Adrenal gland (tissue), 12 donors: ENCODE results near the gene CYP4V2. TPM values are rescaled to one million over a fixed set of nuclear protein-coding genes. Genes with fewer than 3 reads are reported as not detected.

Source experiments
- DNase-seq, 7 donors: peaks; one replicate each; pipeline ENCODE4 v3.0.0-alpha.2; 2019 to 2020
- H3K27ac ChIP-seq, 5 donors: fragments of 200-600 bp; sonication (generic) in 4 of 5; 1 replicate in 3 of 5; 2 replicates in 2 of 5; pipeline versions ENCODE4 v1.5.1 to v1.8.0; 2016 to 2020; ENCODE audit warnings: mild to moderate bottlenecking in 1 of 5
- H3K27me3 ChIP-seq: fragments of 200-600 bp; 2 replicates; pipeline ENCODE4 v1.8.0; 2021
- H3K36me3 ChIP-seq, 2 donors: fragments of 200-600 bp; replicated peaks in 1 of 2; 1 replicate in 1 of 2; 2 replicates in 1 of 2; pipeline versions ENCODE4 v1.5.1 to v1.8.0; 2018 to 2022
- H3K4me1 ChIP-seq, 2 donors: fragments of 200-600 bp; replicated peaks in 1 of 2; 1 replicate in 1 of 2; 2 replicates in 1 of 2; pipeline versions ENCODE4 v1.5.1 to v1.8.0; 2018 to 2021
- H3K4me3 ChIP-seq, 4 donors: fragments of 200-600 bp; sonication (generic) in 3 of 4; one replicate each; pipeline ENCODE4 v1.5.1; 2016 to 2018
- H3K9me3 ChIP-seq, 3 donors: fragments of 200-600 bp; sonication (generic) in 1 of 3; replicated peaks in 1 of 3; 1 replicate in 2 of 3; 2 replicates in 1 of 3; pipeline versions ENCODE4 v1.5.1 to v1.8.0; 2016 to 2021
- POLR2A ChIP-seq, 2 donors: fragments of 450-650 bp; IDR thresholded peaks; one replicate each; pipeline ENCODE4 v1.6.1; 2017; ENCODE audit warnings: antibody characterized with exemption in 2 of 2, mild to moderate bottlenecking in 2 of 2, moderate library complexity in 1 of 2
- WGBS, 4 donors: extraction: QIAGEN DNeasy Blood & Tissue Kit in 2 of 4; methylation state at CpG; one replicate each; pipeline versions ENCODE4 v1.1.5 to v1.1.7; 2013 to 2017; 5-methylcytosine and 5-hydroxymethylcytosine counted together
- intact Hi-C, 2 donors: fragments of 100-400 bp; cut with DNase I; formaldehyde crosslinking; loops; one replicate each; pipeline versions ENCODE4 v1.14.1 to v1.15.0; 2022 to 2023
- polyA plus RNA-seq, 3 donors: library from polyadenylated mRNA; stranded (reverse); fragments of 200-250 nt in 2 of 3; fragments of 350-450 nt in 1 of 3; fragmentation: Illumina TruSeq in 1 of 3; extraction: RNeasy Lipid Tissue Mini Kit (QIAGEN cat#74804) in 1 of 3; gene quantifications; one replicate each; pipeline ENCODE4 v1.2.3, GENCODE V29; 2013 to 2014
- total RNA-seq, 9 donors: library from RNA; depleted of rRNA in 4 of 9; stranded (reverse); fragments of >200 nt in 4 of 9; fragments of 120-200 nt in 1 of 9; fragmentation: NEBNext Ultra II Directional in 1 of 9; extraction: Animal tissue kit (Norgen Biotek cat#: 25700) in 1 of 9; gene quantifications; one replicate each; pipeline versions ENCODE4 v1.1.0 to v1.2.4, GENCODE V29; 2013 to 2023
- TF ChIP-seq, protein P1 (sequence below), 6 experiments: fragments of 450-650 bp in 4 of 6; fragments of 200-600 bp in 2 of 6; sonication (generic) in 1 of 6; IDR thresholded peaks; 1 replicate in 5 of 6; 2 replicates in 1 of 6; pipeline versions ENCODE4 v1.5.1 to v1.8.0; 2016 to 2021; ENCODE audit warnings: antibody characterized with exemption in 6 of 6, mild to moderate bottlenecking in 2 of 6, moderate library complexity in 1 of 6
- donor health status: healthy with polysubstance abuse.
- donor health status: Bipolar disorder and iron deficiency.
- donor health status: DM: yes; HTN: yes; CAD: no.
- donor health status: DM: no; HTN: no; CAD: no.
- donor health status: DM: no; HTN: no; CAD: no.
- donor health status: DM: yes; HTN: yes; CAD: no.

Gene CYP4V2
- total and polyA plus RNA-seq, 12 donors = 11.5 to 106 (median 61.0) TPM

GRCh38 chr4:186221624-186222023 is 30.3 kb downstream of the CYP4V2 start:
- Histone ChIP-seq H3K4me1 (no peaks in the 10 kb centered on the region), H3K4me3 (no peak overlapping the region), H3K27ac (no peak overlapping the region), H3K27me3 (no peaks in the 10 kb centered on the region), H3K9me3 (no peaks in the 10 kb centered on the region), H3K36me3 (no peaks in the 10 kb centered on the region)
- no peak for TF ChIP-seq POLR2A (IDR thresholded peaks at IDR 0.05)
- TF ChIP-seq, protein P1, sequence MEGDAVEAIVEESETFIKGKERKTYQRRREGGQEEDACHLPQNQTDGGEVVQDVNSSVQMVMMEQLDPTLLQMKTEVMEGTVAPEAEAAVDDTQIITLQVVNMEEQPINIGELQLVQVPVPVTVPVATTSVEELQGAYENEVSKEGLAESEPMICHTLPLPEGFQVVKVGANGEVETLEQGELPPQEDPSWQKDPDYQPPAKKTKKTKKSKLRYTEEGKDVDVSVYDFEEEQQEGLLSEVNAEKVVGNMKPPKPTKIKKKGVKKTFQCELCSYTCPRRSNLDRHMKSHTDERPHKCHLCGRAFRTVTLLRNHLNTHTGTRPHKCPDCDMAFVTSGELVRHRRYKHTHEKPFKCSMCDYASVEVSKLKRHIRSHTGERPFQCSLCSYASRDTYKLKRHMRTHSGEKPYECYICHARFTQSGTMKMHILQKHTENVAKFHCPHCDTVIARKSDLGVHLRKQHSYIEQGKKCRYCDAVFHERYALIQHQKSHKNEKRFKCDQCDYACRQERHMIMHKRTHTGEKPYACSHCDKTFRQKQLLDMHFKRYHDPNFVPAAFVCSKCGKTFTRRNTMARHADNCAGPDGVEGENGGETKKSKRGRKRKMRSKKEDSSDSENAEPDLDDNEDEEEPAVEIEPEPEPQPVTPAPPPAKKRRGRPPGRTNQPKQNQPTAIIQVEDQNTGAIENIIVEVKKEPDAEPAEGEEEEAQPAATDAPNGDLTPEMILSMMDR (IDR thresholded peaks at IDR 0.05) = no peak
- intact Hi-C loops = no loop called here
- no peak for DNase-seq
- 84 to 96% (median 86%) methylated on average over 1 of the region's 1 CpG for WGBS, 4 donors

DNA sequence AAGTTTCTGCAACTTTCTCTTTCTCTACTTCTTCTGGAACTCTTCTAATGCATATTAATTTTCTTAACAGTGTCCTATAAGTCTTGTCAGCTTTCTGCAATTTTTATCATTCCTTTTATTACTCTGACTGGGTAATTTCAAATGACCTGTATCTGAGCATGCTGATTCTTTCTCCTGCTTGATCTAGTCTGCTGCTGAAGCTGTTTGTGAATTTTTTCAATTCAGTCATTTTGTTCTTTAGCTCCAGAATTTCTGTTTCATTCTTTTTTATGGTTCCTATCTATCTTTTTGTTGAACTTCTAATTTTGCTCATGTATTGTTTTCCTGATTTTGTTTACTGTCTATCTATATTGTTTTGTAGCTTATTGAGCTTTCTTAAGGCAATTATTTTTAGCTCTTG is 34.5 kb downstream of the CYP4V2 start:
- Histone ChIP-seq H3K36me3 (no peaks in the 10 kb centered on the region), H3K9me3 (no peaks in the 10 kb centered on the region), H3K4me1 (no peaks in the 10 kb centered on the region), H3K4me3 (no peak overlapping the region), H3K27ac (no peak overlapping the region), H3K27me3 (no peaks in the 10 kb centered on the region)
- DNase-seq = no peak
- TF ChIP-seq, protein P1 (IDR thresholded peaks at IDR 0.05) = no peak
- TF ChIP-seq POLR2A (IDR thresholded peaks at IDR 0.05) = no peak
- intact Hi-C loops = no loop called here

DNA sequence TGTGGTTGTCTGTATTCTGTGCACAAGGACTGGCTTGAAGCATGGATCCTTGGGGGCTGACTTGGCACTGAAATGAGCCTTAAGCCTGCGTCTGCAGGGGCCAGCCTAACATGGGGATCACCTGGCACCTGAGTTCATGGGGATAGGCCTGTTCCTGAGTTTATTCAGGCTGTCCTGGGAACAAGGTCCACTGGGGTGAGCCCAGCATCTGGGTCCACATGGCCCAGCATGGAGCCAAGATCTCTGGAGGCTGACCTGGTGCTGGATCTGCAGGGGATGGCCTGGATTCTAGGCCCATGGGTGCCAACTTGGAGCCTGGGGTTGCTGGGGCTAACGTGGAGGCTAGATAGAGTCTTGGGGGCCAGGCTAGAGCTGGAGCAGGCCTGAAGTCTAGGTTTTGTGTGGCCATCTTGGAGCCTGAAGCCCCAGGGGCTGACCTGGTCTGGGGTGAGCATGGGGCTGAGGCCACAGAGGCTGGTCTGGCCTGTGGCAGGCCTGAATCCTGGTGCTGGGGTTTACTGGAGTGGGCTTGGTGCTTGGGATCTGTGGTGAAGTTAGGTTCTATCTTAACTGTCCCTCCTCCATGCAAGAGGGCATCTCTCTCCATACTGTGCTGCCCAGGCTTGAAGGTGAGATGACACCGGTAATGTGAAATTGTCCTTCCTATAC is 35.3 kb downstream of the CYP4V2 start:
- no peaks in the 10 kb centered on the region for H3K4me1 ChIP-seq
- no peaks in the 10 kb centered on the region for H3K27me3 ChIP-seq
- H3K27ac ChIP-seq = no peak overlapping the region
- 83 to 100% (median 93%) methylated on average over 2 to 3 of the region's 3 CpGs for WGBS, 4 donors
- no peak overlapping the region for H3K4me3 ChIP-seq
- no peaks in the 10 kb centered on the region for H3K9me3 ChIP-seq
- H3K36me3 ChIP-seq = no peaks in the 10 kb centered on the region
- no peak for TF ChIP-seq POLR2A (IDR thresholded peaks at IDR 0.05)
- TF ChIP-seq, protein P1 (IDR thresholded peaks at IDR 0.05) = no peak
- no peak for DNase-seq
- intact Hi-C loops = no loop called here

DNA sequence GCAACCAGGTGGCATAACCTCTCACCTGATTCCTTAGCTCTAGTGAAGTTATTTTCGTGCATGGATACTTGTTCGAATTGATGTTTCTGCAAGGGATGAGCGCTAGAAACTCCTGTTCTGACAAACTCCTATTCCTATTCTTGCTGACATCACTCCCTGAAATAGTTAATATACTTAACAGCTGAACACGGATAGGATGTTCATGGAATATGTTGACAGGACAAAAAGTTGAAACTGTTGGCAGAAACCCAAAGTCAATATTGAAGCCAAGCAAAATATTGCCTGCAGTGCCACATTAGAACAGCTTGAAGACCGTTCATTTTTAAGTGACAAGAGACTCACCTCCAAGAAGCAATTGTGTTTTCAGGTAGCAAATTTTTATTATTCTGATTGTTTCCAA is 35.9 kb downstream of the CYP4V2 start, which contains the start of gene KLKB1:
TSS of gene KLKB1 (plus strand) at position 287 of the 400 bp plus-strand sequence. CDS start 689 bp downstream, outside the sequence.
- Histone ChIP-seq H3K4me3 (no peak within 1 kb of the TSS), H3K27me3 (no peaks in the 10 kb centered on the region), H3K27ac (no peak within 1 kb of the TSS), H3K9me3 (no peaks in the 10 kb centered on the region), H3K4me1 (no peaks in the 10 kb centered on the region), H3K36me3 (no peaks in the 10 kb centered on the region)
- WGBS, 4 donors = 61 to 71% (median 66%) methylated on average over 5 of the region's 5 CpGs
- TF ChIP-seq, protein P1 (IDR thresholded peaks at IDR 0.05) = no peak
- no peak for TF ChIP-seq POLR2A (IDR thresholded peaks at IDR 0.05)
- intact Hi-C loops = no loop called here
- no peak for DNase-seq
